NB4 (cell line): Measurements from ENCODE around the gene PTPRK.

Source experiments
- CTCF ChIP-seq: IDR thresholded peaks from one replicate; pipeline ENCODE4 v1.5.1; 2012; ENCODE audit warnings: low read depth, low read length
- MAX ChIP-seq: IDR thresholded peaks from 2 replicates; pipeline ENCODE4 v1.6.1; 2011; ENCODE audit warnings: low read depth, low read length
- MYC ChIP-seq: IDR thresholded peaks from 2 replicates; pipeline ENCODE4 v1.6.1; 2011; ENCODE audit warnings: low read depth, low read length
- POLR2A ChIP-seq: IDR thresholded peaks from 2 replicates; pipeline ENCODE4 v1.6.1; 2011; ENCODE audit warnings: mild to moderate bottlenecking; ENCODE audit not compliant: insufficient read length; ENCODE audit errors: extremely low read depth

GRCh38 chr6:128389820-128390534 is 130.4 kb downstream of the PTPRK start:
- TF ChIP-seq CTCF, result no peak
- no peak for TF ChIP-seq POLR2A
- TF ChIP-seq MYC, result no peak
- TF ChIP-seq MAX, result no peak
